C4-2B (cell line): Measurements from ENCODE around the gene TTC28.
"Not testable (repeated sequence)": the region's sequence is repeated elsewhere in the genome, so short reads cannot be mapped to it uniquely, and the experiment has no call there.

ENCODE experiments used
- H3K27ac ChIP-seq: fragments of 450-650 bp; 2 replicates; pipeline ENCODE4 v1.5.1; 2017
- ZFX ChIP-seq: fragments of 450-650 bp; IDR thresholded peaks from 2 replicates; pipeline ENCODE4 v1.6.1; 2017
- TF ChIP-seq, protein P1 (sequence below): fragments of 450-650 bp; conservative IDR thresholded peaks from 2 replicates; pipeline ENCODE4 v1.5.1; 2017; ENCODE audit warnings: mild to moderate bottlenecking

The TTC28 gene

DNA sequence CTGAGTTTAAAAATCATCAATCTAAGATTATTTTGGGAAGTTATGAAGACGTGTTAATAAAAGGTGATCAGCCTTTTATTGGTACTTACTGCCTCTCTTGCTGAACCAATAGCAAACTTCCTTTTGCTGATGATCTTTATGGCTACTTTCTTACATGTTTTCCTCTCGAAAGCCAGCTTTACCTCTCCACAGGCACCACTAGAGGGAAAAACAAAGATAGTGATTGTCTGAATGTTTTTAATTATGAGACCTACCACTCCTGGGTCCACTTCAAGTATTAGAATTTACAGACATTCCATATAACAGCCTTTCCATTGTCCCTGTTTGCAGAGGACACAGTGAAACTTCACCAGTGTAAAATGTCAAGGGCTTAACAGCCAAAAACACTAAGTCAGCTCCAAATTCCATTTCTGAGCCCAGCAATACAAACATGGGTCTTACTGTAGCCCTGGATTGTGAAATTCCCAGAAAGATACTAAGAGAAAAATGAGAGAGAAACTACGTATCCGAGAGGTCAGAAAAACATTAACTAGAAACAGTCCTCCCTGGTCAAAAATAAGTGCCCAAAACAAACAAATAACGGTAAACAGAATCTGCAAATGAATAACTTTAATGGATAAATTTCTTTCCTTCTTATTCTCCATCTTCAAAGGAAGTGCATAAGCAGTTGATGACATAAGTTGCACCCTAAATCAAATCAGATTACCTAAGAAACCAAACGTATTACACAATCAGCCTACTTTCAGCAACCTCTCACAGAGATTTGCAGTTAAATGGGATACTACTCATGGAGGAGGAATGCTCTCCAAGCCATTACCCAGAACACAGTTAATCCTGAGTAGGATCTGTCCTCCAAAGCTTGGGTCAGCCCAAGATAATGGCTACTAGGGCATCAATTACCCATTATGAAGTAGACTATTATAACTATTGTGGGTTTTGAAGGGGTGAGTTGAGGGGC is 32.5 kb upstream of the TTC28 start:
- TF ChIP-seq, protein P1, sequence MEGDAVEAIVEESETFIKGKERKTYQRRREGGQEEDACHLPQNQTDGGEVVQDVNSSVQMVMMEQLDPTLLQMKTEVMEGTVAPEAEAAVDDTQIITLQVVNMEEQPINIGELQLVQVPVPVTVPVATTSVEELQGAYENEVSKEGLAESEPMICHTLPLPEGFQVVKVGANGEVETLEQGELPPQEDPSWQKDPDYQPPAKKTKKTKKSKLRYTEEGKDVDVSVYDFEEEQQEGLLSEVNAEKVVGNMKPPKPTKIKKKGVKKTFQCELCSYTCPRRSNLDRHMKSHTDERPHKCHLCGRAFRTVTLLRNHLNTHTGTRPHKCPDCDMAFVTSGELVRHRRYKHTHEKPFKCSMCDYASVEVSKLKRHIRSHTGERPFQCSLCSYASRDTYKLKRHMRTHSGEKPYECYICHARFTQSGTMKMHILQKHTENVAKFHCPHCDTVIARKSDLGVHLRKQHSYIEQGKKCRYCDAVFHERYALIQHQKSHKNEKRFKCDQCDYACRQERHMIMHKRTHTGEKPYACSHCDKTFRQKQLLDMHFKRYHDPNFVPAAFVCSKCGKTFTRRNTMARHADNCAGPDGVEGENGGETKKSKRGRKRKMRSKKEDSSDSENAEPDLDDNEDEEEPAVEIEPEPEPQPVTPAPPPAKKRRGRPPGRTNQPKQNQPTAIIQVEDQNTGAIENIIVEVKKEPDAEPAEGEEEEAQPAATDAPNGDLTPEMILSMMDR = no peak
- no peak for TF ChIP-seq ZFX
- no peak overlapping the region for H3K27ac ChIP-seq

DNA sequence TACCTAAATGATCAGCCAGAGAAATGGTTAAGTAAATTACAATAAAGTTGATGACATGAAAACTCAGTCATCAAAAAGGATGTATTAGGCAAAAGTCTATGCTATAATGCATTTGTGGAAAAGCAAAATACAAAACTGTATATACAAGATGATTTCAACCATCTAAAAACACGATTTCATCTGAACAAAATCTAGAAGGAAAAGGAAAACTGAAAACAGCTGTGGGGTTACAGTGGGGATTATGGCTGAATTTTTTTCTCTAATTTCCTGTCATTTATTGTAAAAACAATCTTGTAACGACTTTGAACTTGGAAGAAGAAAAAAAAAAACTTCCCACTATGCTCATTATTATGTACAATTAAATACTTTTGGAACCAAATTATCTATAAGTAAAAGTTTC is 31.7 kb upstream of the TTC28 start:
- TF ChIP-seq, protein P1 = no peak
- no peak for TF ChIP-seq ZFX
- H3K27ac ChIP-seq = no peak overlapping the region

DNA sequence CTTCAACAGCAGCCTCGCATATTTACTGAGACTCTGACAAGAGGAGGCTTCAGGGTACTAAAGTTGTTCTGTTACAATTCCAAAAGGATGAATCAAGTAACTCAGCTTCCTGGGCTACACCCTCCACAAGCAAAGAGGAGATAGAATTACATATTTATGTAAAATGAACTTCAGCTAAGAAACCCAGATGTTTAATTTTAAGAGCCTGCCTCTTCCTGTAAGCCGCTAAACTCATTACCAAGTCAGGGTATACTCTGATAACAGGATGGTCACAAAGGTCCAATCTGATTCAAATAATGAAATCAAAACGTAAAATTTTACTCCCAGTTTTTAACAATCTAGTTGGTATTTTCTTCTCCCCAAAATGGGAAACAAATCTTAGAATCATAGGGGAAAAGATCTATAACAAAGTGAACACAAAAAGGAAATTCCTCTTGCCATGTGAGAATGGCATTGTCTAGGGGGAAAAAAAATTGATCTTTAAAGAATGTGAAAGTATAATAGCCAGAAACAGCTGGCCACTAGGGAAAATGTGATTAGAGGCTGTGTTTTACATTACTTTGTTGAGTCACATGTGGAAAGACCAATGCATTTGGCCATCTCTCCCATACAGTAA is 31.0 kb upstream of the TTC28 start:
- H3K27ac ChIP-seq = no peak overlapping the region
- TF ChIP-seq, protein P1 = no peak
- no peak for TF ChIP-seq ZFX

DNA sequence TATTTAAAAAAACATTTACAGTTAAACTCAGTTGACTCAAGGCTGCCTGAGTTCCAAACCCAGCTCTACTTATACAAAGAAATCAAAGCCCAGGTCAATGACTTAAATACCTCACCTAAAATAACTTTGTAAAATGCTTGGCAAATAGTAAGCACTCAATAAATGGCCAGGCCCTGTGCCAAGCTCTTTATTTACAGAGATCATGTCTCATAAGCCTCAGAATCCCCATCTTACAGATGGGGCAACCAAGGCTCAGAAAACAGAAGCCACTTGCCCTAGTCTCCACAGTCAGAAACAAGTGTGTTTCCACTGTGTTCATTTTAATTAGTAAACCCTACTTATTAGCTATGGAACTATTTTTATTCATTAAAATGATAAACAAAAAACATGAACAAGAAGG is 30.5 kb upstream of the TTC28 start:
- TF ChIP-seq ZFX = no peak
- TF ChIP-seq, protein P1 = no peak
- H3K27ac ChIP-seq = no peak overlapping the region

DNA sequence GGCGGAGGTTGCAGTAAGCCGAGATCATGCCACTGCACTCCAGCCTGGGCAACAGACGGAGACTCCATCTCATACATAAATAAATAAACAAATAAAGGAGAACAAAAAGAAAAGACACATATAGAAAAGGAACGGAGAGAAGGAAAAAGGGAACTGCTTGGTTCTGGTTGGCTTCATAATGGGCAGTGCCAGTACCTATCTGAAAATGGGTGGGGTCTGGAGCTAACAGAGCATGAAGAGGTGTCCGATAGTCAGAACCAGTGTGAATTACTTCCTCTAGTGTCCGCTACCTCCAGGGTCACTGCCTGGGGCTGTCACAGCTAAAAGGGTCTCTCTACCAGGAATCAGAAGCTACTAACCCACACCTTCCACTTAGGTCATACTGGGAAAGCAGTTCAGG is 27.2 kb upstream of the TTC28 start:
- no peak for TF ChIP-seq ZFX
- TF ChIP-seq, protein P1 = no peak

DNA sequence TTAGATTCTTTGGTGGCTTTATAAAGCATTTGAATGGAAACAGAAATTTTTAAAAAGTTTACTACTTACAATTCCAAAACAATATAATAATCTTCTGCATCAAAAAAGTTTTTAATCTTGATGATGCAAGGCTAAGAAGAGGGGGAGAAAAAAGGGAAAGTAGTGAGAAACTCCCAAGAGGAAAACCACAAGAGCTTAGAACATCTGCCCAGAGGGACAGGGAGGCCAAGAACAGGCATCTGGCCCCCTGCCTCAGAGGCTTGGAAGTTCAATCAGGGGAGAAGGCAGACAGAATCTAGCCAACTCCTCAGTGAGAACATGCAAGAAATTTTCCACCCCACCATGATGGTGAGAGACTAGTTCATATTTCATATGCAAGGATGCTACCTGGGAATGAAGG is 23.8 kb upstream of the TTC28 start:
- no peak overlapping the region for H3K27ac ChIP-seq
- TF ChIP-seq, protein P1 = no peak
- no peak for TF ChIP-seq ZFX

More for the DNA sequence above, 27.2 kb upstream of the TTC28 start:
- no peak overlapping the region for H3K27ac ChIP-seq

DNA sequence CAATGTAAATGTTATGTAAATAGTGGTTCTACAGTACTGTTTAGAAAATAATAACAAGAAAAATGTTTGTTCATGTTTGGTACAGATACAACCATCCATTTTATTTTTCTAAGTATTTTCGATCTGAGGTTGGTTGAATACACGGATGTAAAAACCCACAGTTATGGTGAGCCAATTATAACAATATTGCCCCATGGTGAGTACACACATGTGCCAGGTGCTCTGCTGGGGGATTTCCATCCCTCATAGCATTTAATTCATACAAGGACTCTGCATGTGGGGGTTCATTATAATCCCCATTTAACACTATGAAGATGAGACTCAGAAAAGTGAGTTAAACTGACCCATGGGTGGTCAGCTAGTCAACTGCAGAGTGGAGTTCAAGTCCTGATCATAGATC is 23.3 kb upstream of the TTC28 start:
- TF ChIP-seq, protein P1 = no peak
- no peak for TF ChIP-seq ZFX
- no peak overlapping the region for H3K27ac ChIP-seq

DNA sequence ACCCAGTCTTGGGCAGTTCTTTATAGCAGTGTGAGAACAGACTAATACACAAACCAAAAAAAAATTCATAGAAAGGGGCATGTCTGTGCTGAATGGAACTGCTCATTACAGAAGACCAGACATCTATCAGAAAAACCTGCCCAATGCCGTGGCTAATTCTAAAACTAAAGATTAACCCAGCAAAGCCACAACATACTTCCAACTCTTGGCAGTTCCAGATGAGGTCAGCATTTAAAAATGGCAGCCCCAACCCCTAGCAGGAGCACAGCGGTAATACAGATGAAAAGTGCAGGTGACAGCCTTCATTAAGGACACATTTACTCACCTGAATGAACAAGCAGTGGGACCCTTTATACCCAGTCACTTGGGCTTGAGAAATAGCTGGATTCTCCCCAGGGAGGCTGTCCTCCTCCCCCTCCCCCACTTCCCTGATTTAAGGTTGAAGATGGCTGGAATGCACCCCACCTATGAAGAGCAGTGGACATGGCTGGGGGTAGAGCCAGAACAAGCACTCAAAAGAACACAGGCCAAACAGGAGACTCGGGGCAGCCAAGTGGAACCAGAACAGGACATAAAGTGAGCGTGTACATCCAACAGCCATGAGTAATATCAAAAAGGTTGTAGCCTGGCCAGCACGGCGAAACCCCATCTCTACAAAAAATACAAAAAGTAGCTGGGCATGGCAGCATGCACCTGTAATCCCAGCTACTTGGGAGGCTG is 13.6 kb upstream of the TTC28 start:
- not testable (repeated sequence) for H3K27ac ChIP-seq

DNA sequence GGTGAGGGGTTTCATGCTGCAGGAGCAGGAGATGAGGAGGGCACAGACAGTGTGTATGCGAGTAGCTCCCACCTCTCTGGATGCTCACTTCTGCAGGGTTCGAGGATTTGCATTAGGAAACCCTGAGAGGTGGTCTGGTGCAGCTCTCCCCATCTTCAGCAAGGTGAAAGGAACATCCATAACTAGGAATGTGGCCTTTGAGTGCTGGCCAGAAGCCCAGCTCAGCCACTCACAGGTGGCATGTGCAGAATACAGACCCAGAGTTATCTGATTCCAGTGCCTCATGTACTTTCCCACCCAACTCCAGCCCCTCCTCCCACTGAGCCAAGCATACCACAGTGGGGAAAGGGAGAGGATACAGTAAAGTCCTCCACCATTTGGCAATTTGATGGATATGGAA is 10.2 kb upstream of the TTC28 start:
- H3K27ac ChIP-seq = not testable (repeated sequence)

DNA sequence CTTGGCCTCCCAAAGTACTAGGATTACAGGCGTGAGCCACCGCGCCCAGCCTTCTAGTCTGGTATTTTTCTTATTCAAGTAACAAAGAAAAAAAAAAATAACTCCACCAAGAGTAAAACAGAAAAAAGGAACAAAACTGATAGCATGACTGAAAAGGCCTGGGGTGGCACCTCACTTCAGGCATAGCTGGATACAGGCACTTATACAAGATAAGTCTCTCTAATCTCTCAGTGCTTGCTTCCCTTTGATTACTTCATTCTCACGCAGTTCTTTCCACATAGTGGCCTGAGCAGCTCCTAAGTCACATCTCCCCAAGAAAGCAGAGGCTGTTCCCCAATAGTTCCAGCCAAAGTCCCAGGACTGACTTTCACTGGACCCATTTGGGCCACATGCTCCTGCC is 3.3 kb upstream of the TTC28 start:
- H3K27ac ChIP-seq = not testable (repeated sequence)
